ENCODE results near the gene HDAC9.

HDAC9 gene

DNA sequence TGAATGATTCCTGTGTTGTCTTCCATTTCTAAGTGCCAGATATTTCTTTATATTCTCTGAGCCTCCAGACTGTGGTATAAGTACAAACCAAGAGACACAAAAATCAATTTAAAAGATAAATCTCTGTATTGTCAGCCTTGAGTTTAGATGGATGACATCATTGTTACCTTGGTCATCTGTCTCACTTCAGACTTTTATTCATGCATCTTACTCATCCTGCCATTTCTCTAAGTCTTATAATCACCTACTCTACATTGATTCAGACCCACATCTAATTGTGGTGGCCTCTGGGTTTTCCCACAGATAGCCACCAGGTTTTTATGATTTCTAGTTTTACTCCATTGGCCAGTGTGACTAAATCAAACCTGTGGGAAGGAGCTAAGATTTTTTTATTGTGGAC, 26.8 kb upstream of the HDAC9 start:
- H3K9ac ChIP-seq (ENCODE audit: low read depth, low read length) = no peak overlapping the region
- no peaks in the 10 kb centered on the region for H3K9me3 ChIP-seq (ENCODE audit: control insufficient read depth, insufficient read depth, low read length)
- no peaks in the 10 kb centered on the region for H3K27me3 ChIP-seq (ENCODE audit: control insufficient read depth, insufficient read depth, low read length)
- no peaks in the 10 kb centered on the region for H3K4me1 ChIP-seq (ENCODE audit: control insufficient read depth, insufficient read depth, low read length)
- H3K36me3 ChIP-seq (ENCODE audit: control insufficient read depth, insufficient read depth, low read length) = no peaks in the 10 kb centered on the region
- H3K27ac ChIP-seq (ENCODE audit: low read depth, low read length) = no peak overlapping the region
- no peak overlapping the region for H3K4me3 ChIP-seq (ENCODE audit: low read depth, low read length)

DNA sequence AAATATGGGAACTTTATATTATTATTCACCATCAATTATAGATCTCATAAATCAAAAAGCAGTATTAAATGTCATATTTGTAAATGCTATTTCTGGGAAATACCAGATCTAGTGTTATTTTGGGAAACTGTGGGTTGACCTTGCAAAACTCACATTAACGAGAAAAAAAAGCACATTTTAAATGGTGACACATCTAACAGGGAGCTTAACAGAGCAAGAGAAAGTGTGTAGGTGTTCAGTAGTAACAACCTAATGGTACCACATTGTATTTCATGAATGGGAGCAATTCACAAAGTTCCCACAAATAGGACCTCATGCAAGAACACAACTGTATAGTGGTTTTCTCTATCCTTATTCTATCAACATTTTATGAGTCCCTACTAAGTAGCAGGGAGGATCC, 26.2 kb upstream of the HDAC9 start:
- Histone ChIP-seq H3K4me3 (ENCODE audit: low read depth, low read length) (no peak overlapping the region), H3K27ac (ENCODE audit: low read depth, low read length) (no peak overlapping the region), H3K36me3 (ENCODE audit: control insufficient read depth, insufficient read depth, low read length) (no peaks in the 10 kb centered on the region), H3K9ac (ENCODE audit: low read depth, low read length) (no peak overlapping the region), H3K4me1 (ENCODE audit: control insufficient read depth, insufficient read depth, low read length) (no peaks in the 10 kb centered on the region), H3K27me3 (ENCODE audit: control insufficient read depth, insufficient read depth, low read length) (no peaks in the 10 kb centered on the region), H3K9me3 (ENCODE audit: control insufficient read depth, insufficient read depth, low read length) (no peaks in the 10 kb centered on the region)

DNA sequence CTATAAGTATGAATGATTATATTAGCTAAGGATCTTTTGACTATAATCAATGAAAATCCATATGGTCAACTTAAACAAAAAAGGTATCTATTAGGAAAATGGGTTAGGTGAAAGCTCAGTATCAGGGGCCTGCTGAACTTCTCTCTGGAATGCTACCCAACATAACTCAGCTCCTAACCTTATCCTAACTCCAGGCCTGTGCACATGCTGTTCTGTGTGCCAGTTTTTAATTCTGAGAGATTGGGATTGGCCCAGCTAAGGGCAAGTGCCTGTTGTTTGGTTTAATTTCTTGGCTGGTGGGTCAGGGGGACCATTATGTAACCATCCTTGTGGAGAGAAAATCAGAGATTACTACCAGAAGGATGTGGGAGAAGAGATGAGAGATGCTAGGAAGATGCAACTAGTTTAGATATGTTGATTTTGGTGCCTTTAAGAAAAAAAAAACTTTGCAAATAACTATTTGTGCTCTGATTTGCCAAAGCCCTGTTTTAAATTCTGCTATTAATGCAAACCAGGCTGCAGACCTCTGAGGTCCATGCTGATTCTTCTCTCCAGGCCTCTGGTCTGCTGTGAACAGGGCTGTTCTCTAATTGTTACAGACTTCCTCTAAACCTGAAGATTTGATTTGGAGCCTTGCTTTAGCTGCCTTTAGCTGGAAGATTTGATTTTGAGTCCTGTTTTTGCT, 23.9 kb upstream of the HDAC9 start:
- no peak overlapping the region for H3K27ac ChIP-seq (ENCODE audit: low read depth, low read length)
- no peaks in the 10 kb centered on the region for H3K36me3 ChIP-seq (ENCODE audit: control insufficient read depth, insufficient read depth, low read length)
- H3K9me3 ChIP-seq (ENCODE audit: control insufficient read depth, insufficient read depth, low read length) = no peaks in the 10 kb centered on the region
- H3K9ac ChIP-seq (ENCODE audit: low read depth, low read length) = no peak overlapping the region
- no peaks in the 10 kb centered on the region for H3K4me1 ChIP-seq (ENCODE audit: control insufficient read depth, insufficient read depth, low read length)
- H3K4me3 ChIP-seq (ENCODE audit: low read depth, low read length) = no peak overlapping the region
- no peaks in the 10 kb centered on the region for H3K27me3 ChIP-seq (ENCODE audit: control insufficient read depth, insufficient read depth, low read length)

DNA sequence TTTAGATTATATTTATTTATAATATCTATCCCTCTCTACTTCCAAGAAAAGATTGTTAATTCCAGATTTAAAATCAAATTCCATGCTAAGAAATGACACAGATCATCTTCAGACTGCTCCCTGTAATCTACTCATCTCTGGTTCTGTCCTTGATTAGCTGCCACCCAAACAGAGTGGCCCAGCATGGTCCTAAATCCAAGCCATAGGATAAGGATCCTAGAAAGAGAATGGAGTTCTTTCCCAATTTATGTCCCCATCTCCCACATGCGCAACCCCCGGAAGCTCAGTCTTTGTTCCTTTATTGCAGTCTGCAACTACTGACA, 23.4 kb upstream of the HDAC9 start:
- H3K9ac ChIP-seq (ENCODE audit: low read depth, low read length) = no peak overlapping the region
- no peaks in the 10 kb centered on the region for H3K4me1 ChIP-seq (ENCODE audit: control insufficient read depth, insufficient read depth, low read length)
- H3K36me3 ChIP-seq (ENCODE audit: control insufficient read depth, insufficient read depth, low read length) = no peaks in the 10 kb centered on the region
- H3K27me3 ChIP-seq (ENCODE audit: control insufficient read depth, insufficient read depth, low read length) = no peaks in the 10 kb centered on the region
- no peak overlapping the region for H3K4me3 ChIP-seq (ENCODE audit: low read depth, low read length)
- H3K27ac ChIP-seq (ENCODE audit: low read depth, low read length) = no peak overlapping the region
- H3K9me3 ChIP-seq (ENCODE audit: control insufficient read depth, insufficient read depth, low read length) = no peaks in the 10 kb centered on the region

DNA sequence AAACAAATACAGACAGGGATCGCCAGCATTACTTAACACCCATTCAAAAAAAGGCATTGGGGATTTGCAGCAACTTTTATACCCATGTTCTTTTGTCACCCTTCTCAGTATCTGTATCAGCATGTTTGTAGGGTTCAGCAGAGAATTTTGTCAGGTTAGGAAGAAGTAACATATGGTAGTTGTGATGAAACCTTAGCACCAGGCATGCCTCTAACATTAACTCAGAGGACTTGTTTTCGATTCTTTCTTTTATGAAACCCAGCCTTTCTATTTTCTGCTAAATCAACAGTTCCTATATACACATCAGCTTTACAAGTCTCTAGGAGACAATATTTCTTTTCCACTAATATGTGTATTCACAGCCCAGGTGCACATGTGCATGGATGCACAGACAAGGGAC, 22.4 kb upstream of the HDAC9 start:
- no peak overlapping the region for H3K4me3 ChIP-seq (ENCODE audit: low read depth, low read length)
- no peaks in the 10 kb centered on the region for H3K27me3 ChIP-seq (ENCODE audit: control insufficient read depth, insufficient read depth, low read length)
- no peaks in the 10 kb centered on the region for H3K36me3 ChIP-seq (ENCODE audit: control insufficient read depth, insufficient read depth, low read length)
- H3K4me1 ChIP-seq (ENCODE audit: control insufficient read depth, insufficient read depth, low read length) = no peaks in the 10 kb centered on the region
- no peak overlapping the region for H3K9ac ChIP-seq (ENCODE audit: low read depth, low read length)
- no peaks in the 10 kb centered on the region for H3K9me3 ChIP-seq (ENCODE audit: control insufficient read depth, insufficient read depth, low read length)
- H3K27ac ChIP-seq (ENCODE audit: low read depth, low read length) = no peak overlapping the region

DNA sequence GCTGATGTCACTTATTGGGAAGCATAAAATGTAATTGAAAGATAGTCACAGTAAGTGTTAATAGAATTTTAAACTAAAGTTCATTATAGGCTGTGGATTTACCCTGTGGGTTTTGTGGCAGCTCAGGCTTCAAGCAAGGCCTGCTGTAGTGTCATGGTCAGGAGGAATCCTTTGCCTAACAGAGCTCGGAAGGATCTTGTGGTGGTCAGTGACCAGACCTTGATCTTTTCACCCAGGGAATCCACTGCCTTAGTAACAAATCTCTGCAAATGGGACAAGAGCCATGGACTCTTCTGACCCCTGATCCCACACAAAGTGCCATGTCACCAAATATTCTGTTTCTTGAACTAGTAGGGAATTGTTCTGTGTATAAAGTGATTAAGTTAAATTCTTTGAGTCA, 20.6 kb upstream of the HDAC9 start:
- Histone ChIP-seq H3K9ac (ENCODE audit: low read depth, low read length) (no peak overlapping the region), H3K4me1 (ENCODE audit: control insufficient read depth, insufficient read depth, low read length) (no peaks in the 10 kb centered on the region), H3K27me3 (ENCODE audit: control insufficient read depth, insufficient read depth, low read length) (no peaks in the 10 kb centered on the region), H3K27ac (ENCODE audit: low read depth, low read length) (no peak overlapping the region), H3K36me3 (ENCODE audit: control insufficient read depth, insufficient read depth, low read length) (no peaks in the 10 kb centered on the region), H3K4me3 (ENCODE audit: low read depth, low read length) (no peak overlapping the region), H3K9me3 (ENCODE audit: control insufficient read depth, insufficient read depth, low read length) (no peaks in the 10 kb centered on the region)

DNA sequence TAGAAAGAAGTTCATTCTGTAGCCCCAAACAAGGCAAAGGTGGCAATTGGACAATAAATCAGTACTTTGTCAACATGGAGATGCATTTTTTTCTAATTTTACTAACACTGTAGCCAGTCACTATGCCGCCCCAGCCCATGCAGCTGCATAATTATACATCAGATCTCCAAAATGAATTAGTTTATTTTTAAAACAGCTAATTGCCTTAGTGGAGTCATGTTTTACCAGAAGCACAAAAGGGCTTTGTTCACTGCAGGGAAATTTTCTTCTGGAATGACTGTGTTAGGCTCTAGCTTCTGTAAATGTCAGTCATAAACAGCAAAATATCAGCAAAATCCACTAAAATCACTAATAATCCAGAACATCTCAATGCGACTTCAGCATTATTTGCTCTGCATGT, 20.1 kb upstream of the HDAC9 start:
- Histone ChIP-seq H3K4me3 (ENCODE audit: low read depth, low read length) (no peak overlapping the region), H3K27me3 (ENCODE audit: control insufficient read depth, insufficient read depth, low read length) (no peaks in the 10 kb centered on the region), H3K4me1 (ENCODE audit: control insufficient read depth, insufficient read depth, low read length) (no peaks in the 10 kb centered on the region), H3K9me3 (ENCODE audit: control insufficient read depth, insufficient read depth, low read length) (no peaks in the 10 kb centered on the region), H3K27ac (ENCODE audit: low read depth, low read length) (no peak overlapping the region), H3K36me3 (ENCODE audit: control insufficient read depth, insufficient read depth, low read length) (no peaks in the 10 kb centered on the region), H3K9ac (ENCODE audit: low read depth, low read length) (no peak overlapping the region)

DNA sequence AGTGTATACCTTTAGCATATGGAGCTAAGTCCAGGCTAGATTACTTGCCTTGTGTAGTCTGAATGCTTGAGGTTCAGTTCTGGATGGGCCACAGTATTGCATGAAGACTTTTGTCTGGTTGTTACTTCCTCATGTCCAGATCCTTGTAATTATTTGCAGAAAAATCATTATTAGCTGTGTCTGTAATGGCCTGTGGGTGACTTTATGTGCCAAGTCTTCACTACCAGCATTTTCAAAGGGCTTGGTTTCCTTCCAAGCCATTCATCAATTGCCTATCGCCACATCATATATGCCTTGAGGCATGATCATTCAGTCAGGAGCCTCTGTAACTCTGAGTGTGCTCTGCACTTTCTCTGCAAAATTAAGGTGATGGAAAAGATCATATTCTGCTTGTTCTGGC, 13.8 kb upstream of the HDAC9 start:
- Histone ChIP-seq H3K27me3 (ENCODE audit: control insufficient read depth, insufficient read depth, low read length) (no peaks in the 10 kb centered on the region), H3K4me1 (ENCODE audit: control insufficient read depth, insufficient read depth, low read length) (no peaks in the 10 kb centered on the region), H3K27ac (ENCODE audit: low read depth, low read length) (no peak overlapping the region), H3K4me3 (ENCODE audit: low read depth, low read length) (no peak overlapping the region), H3K36me3 (ENCODE audit: control insufficient read depth, insufficient read depth, low read length) (no peaks in the 10 kb centered on the region), H3K9ac (ENCODE audit: low read depth, low read length) (no peak overlapping the region), H3K9me3 (ENCODE audit: control insufficient read depth, insufficient read depth, low read length) (no peaks in the 10 kb centered on the region)

DNA sequence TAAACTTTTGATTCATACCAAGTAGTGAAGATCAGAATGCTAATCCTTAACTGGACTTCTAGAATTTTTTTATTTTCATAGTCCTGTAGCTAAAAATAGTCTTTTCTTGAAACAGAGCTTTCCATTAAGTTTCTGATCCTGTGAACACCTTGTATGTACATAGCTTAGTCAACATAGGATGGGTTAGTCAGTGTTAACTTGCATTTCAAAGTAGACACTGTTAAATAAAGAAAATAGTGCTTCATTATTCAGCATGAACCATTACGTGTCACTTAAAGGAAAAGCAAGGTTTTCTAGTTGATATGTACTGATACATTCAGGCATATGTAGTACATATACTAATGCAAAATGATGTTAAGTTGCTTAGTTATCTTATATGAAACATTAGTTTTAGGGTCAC, 7.5 kb upstream of the HDAC9 start:
- H3K9ac ChIP-seq (ENCODE audit: low read depth, low read length) = no peak overlapping the region
- H3K36me3 ChIP-seq (ENCODE audit: control insufficient read depth, insufficient read depth, low read length) = no peaks in the 10 kb centered on the region
- H3K9me3 ChIP-seq (ENCODE audit: control insufficient read depth, insufficient read depth, low read length) = no peaks in the 10 kb centered on the region
- H3K27me3 ChIP-seq (ENCODE audit: control insufficient read depth, insufficient read depth, low read length) = no peaks in the 10 kb centered on the region
- no peak overlapping the region for H3K4me3 ChIP-seq (ENCODE audit: low read depth, low read length)
- H3K27ac ChIP-seq (ENCODE audit: low read depth, low read length) = no peak overlapping the region
- H3K4me1 ChIP-seq (ENCODE audit: control insufficient read depth, insufficient read depth, low read length) = peaks cover 7% of the 10 kb centered on the region; the same call in 1 of the 2 replicates

DNA sequence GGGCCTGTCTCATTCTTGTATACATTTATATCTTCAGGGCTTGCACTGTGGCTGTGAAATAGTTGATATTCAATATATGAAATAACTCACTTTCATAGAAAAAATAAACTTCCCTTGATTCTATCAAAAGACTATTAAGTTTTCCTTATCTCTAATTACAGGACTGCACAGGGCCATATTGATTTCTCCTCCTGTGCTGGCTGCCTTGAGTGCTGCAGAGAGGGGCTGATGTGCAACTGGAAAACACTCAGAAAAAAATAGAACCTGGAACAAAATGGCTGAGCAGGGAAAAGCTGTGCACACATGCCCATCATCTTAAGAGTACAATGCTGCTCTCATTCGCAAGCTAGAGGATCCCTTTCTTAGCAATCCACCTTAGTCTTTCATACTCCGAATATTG, 5.9 kb upstream of the HDAC9 start:
- no peak overlapping the region for H3K9ac ChIP-seq (ENCODE audit: low read depth, low read length)
- H3K4me3 ChIP-seq (ENCODE audit: low read depth, low read length) = no peak overlapping the region
- no peak overlapping the region for H3K27ac ChIP-seq (ENCODE audit: low read depth, low read length)
- no peaks in the 10 kb centered on the region for H3K36me3 ChIP-seq (ENCODE audit: control insufficient read depth, insufficient read depth, low read length)
- H3K27me3 ChIP-seq (ENCODE audit: control insufficient read depth, insufficient read depth, low read length) = no peaks in the 10 kb centered on the region
- H3K9me3 ChIP-seq (ENCODE audit: control insufficient read depth, insufficient read depth, low read length) = no peaks in the 10 kb centered on the region
- peaks cover 8% of the 10 kb centered on the region; the same call in 1 of the 2 replicates for H3K4me1 ChIP-seq (ENCODE audit: control insufficient read depth, insufficient read depth, low read length)

DNA sequence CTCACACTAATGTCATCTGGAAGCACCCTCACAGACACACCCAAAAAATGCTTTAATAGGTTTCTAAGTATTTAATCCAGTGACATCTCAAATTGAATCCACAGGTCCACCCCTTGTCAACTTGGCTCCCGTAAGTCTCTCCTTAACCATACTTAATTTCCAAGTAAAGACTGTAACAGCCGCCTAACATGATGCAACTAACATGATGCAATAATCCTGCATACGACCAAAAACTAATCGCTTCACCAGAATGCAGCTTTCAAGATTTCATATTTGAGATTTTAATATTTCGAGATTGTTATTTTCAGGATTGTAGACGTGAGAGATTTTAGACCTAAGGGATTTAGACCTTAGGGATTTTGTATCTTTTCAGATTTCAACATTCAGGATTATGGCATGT, 3.7 kb upstream of the HDAC9 start:
- Histone ChIP-seq H3K4me3 (ENCODE audit: low read depth, low read length) (no peak overlapping the region), H3K9me3 (ENCODE audit: control insufficient read depth, insufficient read depth, low read length) (no peaks in the 10 kb centered on the region), H3K27me3 (ENCODE audit: control insufficient read depth, insufficient read depth, low read length) (no peaks in the 10 kb centered on the region), H3K36me3 (ENCODE audit: control insufficient read depth, insufficient read depth, low read length) (no peaks in the 10 kb centered on the region), H3K27ac (ENCODE audit: low read depth, low read length) (no peak overlapping the region), H3K4me1 (ENCODE audit: control insufficient read depth, insufficient read depth, low read length) (peaks cover 29% of the 10 kb centered on the region), H3K9ac (ENCODE audit: low read depth, low read length) (no peak overlapping the region)

DNA sequence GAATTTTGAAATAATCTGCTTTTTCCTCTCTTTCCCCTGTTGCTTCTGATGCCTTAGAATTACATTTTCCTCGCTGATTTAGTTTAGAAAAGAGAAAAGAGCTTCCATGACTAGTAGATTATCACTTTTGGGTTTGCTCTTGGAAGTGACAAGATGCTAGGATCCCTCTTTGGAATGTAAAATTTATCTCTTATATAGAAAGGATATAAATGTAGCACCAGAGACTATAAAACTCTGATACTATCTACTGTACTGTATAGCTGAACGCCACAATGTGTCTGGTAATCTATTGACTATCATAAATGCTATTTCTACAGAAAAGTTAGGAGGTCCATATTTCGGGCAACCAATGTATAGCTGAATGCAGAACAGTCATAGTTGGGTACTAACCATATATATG, 1.1 kb upstream of the HDAC9 start:
- H3K4me3 ChIP-seq (ENCODE audit: low read depth, low read length) = no peak overlapping the region

More for the DNA sequence above, 1.1 kb upstream of the HDAC9 start:
- H3K27ac ChIP-seq (ENCODE audit: low read depth, low read length) = no peak overlapping the region
- no peaks in the 10 kb centered on the region for H3K9me3 ChIP-seq (ENCODE audit: control insufficient read depth, insufficient read depth, low read length)
- no peak overlapping the region for H3K9ac ChIP-seq (ENCODE audit: low read depth, low read length)
- H3K36me3 ChIP-seq (ENCODE audit: control insufficient read depth, insufficient read depth, low read length) = no peaks in the 10 kb centered on the region
- peaks cover 45% of the 10 kb centered on the region for H3K4me1 ChIP-seq (ENCODE audit: control insufficient read depth, insufficient read depth, low read length)
- no peaks in the 10 kb centered on the region for H3K27me3 ChIP-seq (ENCODE audit: control insufficient read depth, insufficient read depth, low read length)

Data from HUES48 (cell line).